HepG2 (cell line): Measurements from ENCODE around the gene FBXO41. TPM values are rescaled to one million over a fixed set of nuclear protein-coding genes. Genes with fewer than 3 reads are reported as not detected.

Experiments used
- AHR ChIP-seq: IDR thresholded peaks from 2 replicates; pipeline ENCODE4 v1.6.1; 2018; ENCODE audit warnings: missing genetic modification reagents, missing compliant biosample characterization
- BCL6 ChIP-seq: IDR thresholded peaks from 2 replicates; pipeline ENCODE4 v1.6.1; 2016; ENCODE audit warnings: missing genetic modification reagents, missing compliant biosample characterization
- ELF3 ChIP-seq: IDR thresholded peaks from 2 replicates; pipeline ENCODE4 v1.6.1; 2016; ENCODE audit warnings: missing genetic modification reagents, missing compliant biosample characterization
- GATAD1 ChIP-seq: IDR thresholded peaks from 2 replicates; pipeline ENCODE4 v1.6.1; 2016; ENCODE audit warnings: missing genetic modification reagents, missing compliant biosample characterization
- HMGXB3 ChIP-seq: sonication (generic); formaldehyde crosslinking; IDR thresholded peaks from 2 replicates; pipeline ENCODE4 v1.4.0; 2020; ENCODE audit warnings: missing genetic modification reagents, borderline replicate concordance
- HOMEZ ChIP-seq: IDR thresholded peaks from 2 replicates; pipeline ENCODE4 v1.6.1; 2016; ENCODE audit warnings: low read depth
- MAF1 ChIP-seq: sonication (generic); formaldehyde crosslinking; IDR thresholded peaks from 2 replicates; pipeline ENCODE4 v1.5.0; 2020; ENCODE audit warnings: missing genetic modification reagents, borderline replicate concordance
- NBN ChIP-seq: fragments of 450-650 bp; conservative IDR thresholded peaks from 2 replicates; pipeline ENCODE4 v1.6.1; 2017
- RNF2 ChIP-seq: fragments of 450-650 bp; conservative IDR thresholded peaks from 2 replicates; pipeline ENCODE4 v1.6.1; 2016; ENCODE audit warnings: low read depth
- SATB2 ChIP-seq: sonication (generic); formaldehyde crosslinking; IDR thresholded peaks from 2 replicates; pipeline ENCODE4 v1.5.0; 2020; ENCODE audit warnings: missing genetic modification reagents
- TERF1 ChIP-seq: sonication (generic); formaldehyde crosslinking; IDR thresholded peaks from 2 replicates; pipeline ENCODE4 v1.8.0; 2022; ENCODE audit warnings: mild to moderate bottlenecking, missing genetic modification reagents, moderate library complexity
- THAP9 ChIP-seq: sonication (generic); formaldehyde crosslinking; IDR thresholded peaks from 2 replicates; pipeline ENCODE4; 2020; ENCODE audit warnings: missing genetic modification reagents, mild to moderate bottlenecking, borderline replicate concordance
- TMF1 ChIP-seq: sonication (generic); formaldehyde crosslinking; IDR thresholded peaks from 2 replicates; pipeline ENCODE4 v1.8.1; 2022; ENCODE audit warnings: low read depth, missing genetic modification reagents
- ZFP37 ChIP-seq: sonication (generic); formaldehyde crosslinking; IDR thresholded peaks from 2 replicates; pipeline ENCODE4 v1.4.0; 2020; ENCODE audit warnings: missing genetic modification reagents, borderline replicate concordance
- ZNF143 ChIP-seq: sonication (generic); formaldehyde crosslinking; IDR thresholded peaks from 2 replicates; pipeline ENCODE4 v1.4.0; 2020; ENCODE audit warnings: missing genetic modification reagents
- ZNF460 ChIP-seq: sonication (generic); formaldehyde crosslinking; IDR thresholded peaks from 2 replicates; pipeline ENCODE4 v1.5.1; 2020; ENCODE audit warnings: missing genetic modification reagents, mild to moderate bottlenecking, borderline replicate concordance
- ZNF496 ChIP-seq: sonication (generic); formaldehyde crosslinking; IDR thresholded peaks from 2 replicates; pipeline ENCODE4 v1.8.1; 2023; ENCODE audit warnings: mild to moderate bottlenecking, moderate library complexity, missing genetic modification reagents; ENCODE audit not compliant: insufficient replicate concordance
- ZNF761 ChIP-seq: sonication (generic); formaldehyde crosslinking; conservative IDR thresholded peaks from 2 replicates; pipeline ENCODE4 v1.4.0; 2020; ENCODE audit warnings: mild to moderate bottlenecking, missing genetic modification reagents
- ZNF768 ChIP-seq: sonication (generic); formaldehyde crosslinking; IDR thresholded peaks from 2 replicates; pipeline ENCODE4 v1.4.0; 2020; ENCODE audit warnings: missing genetic modification reagents
- ZNF784 ChIP-seq: sonication (generic); formaldehyde crosslinking; IDR thresholded peaks from 2 replicates; pipeline ENCODE4 v1.5.1; 2020; ENCODE audit warnings: missing genetic modification reagents, mild to moderate bottlenecking, borderline replicate concordance
- polyA plus RNA-seq, 8 experiments: library from polyadenylated mRNA; depleted of rRNA in 3 of 8; stranded (reverse) in 7 of 8; unstranded in 1 of 8; fragments of >200 nt; fragmentation: Illumina TruSeq in 4 of 8; extraction: Trizol in 4 of 8; gene quantifications; 2 replicates each; pipeline versions ENCODE4 v1.2.1 to v1.2.3, GENCODE V29; 2011 to 2016; ENCODE audit warnings: low read depth in 4 of 8, missing spikeins in 1 of 8, mixed read lengths in 1 of 8; ENCODE audit not compliant: insufficient read depth in 1 of 8
- total RNA-seq, 5 experiments: library from RNA; depleted of rRNA; stranded (reverse); fragments of >200 nt; fragmentation: Illumina TruSeq; extraction: Trizol; gene quantifications; 2 replicates each; pipeline ENCODE4 v1.2.3, GENCODE V29; 2016; ENCODE audit warnings: low read depth in 1 of 5

FBXO41 gene
- total and polyA plus RNA-seq, 2 of the 13 experiments (the other 11 are each of a cell fraction or from before 2014, with no cell fraction given) = 4.2 to 10.3 TPM

GRCh38 chr2:73291093-73291460 lies 6.8 kb upstream of the FBXO41 start (continued):
- TF ChIP-seq GATAD1 (CRISPR knock-in tag) (peak; percentile 59), THAP9 (CRISPR knock-in tag) (no peak), MAF1 (CRISPR knock-in tag) (peak; percentile 73; the same call in 1 of the 2 replicates), ZNF496 (no peak), ZNF460 (CRISPR knock-in tag) (no peak), ZNF784 (peak; percentile 82; the same call in 1 of the 2 replicates), ZNF768 (peak; percentile 25; the same call in 1 of the 2 replicates), ZNF143 (CRISPR knock-in tag) (no peak), AHR (CRISPR knock-in tag) (peak; percentile 85; the same call in 1 of the 2 replicates), TMF1 (CRISPR knock-in tag) (0 out of 2 replicates have a peak, but pooled peaks have one; percentile 55), TERF1 (CRISPR knock-in tag) (0 out of 2 replicates have a peak, but pooled peaks have one; percentile 78), ELF3 (CRISPR knock-in tag) (peak; percentile 50), HOMEZ (CRISPR knock-in tag) (no peak), BCL6 (peak; percentile 51; the same call in 1 of the 2 replicates), SATB2 (peak; percentile 95), HMGXB3 (CRISPR knock-in tag) (peak; percentile 89), NBN (no peak), ZFP37 (CRISPR knock-in tag) (peak; percentile 89; the same call in 1 of the 2 replicates), ZNF761 (CRISPR knock-in tag) (no peak), RNF2 (no peak)
